ENCODE data around the gene SIAH1. TPM values are rescaled to one million over a fixed set of nuclear protein-coding genes. Genes with fewer than 3 reads are reported as not detected.
"Not testable (repeated sequence)": the region's sequence is repeated elsewhere in the genome, so short reads cannot be mapped to it uniquely, and the experiment has no call there.

The SIAH1 gene
- total RNA-seq, 4 donors from 2014 or later = 26.2 to 44.3 (median 31.6) TPM

DNA sequence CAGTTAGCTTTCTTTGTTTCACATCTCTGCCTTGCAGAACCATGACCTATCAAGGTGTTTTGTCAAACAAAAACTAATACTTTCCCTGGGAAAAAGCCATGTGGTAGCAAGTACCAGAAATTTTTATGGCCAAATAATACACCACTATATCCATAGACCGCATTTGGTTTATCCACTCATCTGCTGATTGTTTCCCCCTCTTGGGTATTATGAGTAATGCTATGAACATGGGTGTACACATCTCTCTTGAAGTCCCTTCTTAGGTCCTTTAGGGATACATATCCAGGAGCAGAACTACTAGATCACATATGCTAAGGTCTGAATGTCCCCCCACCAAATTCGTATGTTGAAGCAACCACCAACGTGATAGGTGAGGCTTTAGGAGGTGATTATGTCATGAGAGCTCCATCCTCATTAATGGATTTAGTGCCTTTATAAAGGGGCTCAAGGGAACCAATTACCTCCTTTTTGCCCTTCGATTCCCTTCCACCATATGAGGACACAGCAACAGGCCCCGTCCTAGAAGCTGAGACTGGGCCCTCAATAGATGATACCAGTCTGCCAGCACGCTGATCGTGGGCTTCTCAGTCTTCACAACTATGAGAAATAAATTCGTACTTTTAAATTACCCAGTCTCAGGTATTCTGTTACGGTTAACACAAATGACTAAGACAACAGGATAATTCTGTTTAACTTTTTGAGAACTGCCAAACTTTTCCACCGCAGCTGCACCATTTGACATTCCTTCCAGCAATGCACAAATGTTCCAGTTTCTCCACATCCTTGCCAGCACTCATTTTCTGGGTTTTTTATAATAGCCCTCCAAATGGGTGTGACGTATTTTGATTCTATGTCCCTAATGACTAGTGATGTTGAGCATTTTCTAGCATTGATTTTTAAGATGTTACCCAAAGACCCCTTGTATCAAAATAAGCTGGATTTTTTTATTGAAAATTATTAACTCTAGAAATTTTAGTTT, 30.0 kb downstream of the SIAH1 start:
- no peak for DNase-seq (ENCODE audit: low spot score in 2 of 2)
- Histone ChIP-seq H3K9me3 (no peaks in the 10 kb centered on the region), H3K36me3 (peaks cover 46% of the 10 kb centered on the region), H3K4me1 (peaks cover 8% of the 10 kb centered on the region), H3K4me3 (no peak overlapping the region), H3K27ac (no peak overlapping the region), H3K27me3 (no peaks in the 10 kb centered on the region)
- TF ChIP-seq, protein P1, sequence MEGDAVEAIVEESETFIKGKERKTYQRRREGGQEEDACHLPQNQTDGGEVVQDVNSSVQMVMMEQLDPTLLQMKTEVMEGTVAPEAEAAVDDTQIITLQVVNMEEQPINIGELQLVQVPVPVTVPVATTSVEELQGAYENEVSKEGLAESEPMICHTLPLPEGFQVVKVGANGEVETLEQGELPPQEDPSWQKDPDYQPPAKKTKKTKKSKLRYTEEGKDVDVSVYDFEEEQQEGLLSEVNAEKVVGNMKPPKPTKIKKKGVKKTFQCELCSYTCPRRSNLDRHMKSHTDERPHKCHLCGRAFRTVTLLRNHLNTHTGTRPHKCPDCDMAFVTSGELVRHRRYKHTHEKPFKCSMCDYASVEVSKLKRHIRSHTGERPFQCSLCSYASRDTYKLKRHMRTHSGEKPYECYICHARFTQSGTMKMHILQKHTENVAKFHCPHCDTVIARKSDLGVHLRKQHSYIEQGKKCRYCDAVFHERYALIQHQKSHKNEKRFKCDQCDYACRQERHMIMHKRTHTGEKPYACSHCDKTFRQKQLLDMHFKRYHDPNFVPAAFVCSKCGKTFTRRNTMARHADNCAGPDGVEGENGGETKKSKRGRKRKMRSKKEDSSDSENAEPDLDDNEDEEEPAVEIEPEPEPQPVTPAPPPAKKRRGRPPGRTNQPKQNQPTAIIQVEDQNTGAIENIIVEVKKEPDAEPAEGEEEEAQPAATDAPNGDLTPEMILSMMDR (IDR thresholded peaks at IDR 0.05) = no peak
- TF ChIP-seq POLR2A (IDR thresholded peaks at IDR 0.05) (no peak), EP300 (IDR thresholded peaks at IDR 0.05) (no peak), POLR2AphosphoS5 (IDR thresholded peaks at IDR 0.05) (no peak)
- 81% methylated on average over 11 of the region's 11 CpGs for WGBS

DNA sequence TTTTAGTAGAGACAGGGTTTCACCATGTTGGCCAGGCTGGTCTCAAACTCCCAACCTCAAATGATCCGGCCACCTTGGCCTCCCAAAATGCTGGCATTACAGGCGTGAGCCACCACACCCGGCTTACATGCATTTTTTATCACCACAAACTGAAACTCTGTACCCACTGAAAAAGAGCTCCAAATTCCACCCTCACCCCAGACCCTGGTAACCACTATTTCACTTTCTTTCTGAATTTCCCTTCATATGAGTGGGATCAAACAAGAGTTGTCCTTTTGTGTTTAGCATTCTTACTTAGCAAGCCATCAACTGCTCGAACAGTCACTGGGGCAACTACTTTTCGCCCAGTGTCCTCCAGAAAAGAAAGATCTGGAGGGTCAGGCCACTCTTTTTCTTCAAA, 30.8 kb downstream of the SIAH1 start:
- peaks cover 52% of the 10 kb centered on the region for H3K36me3 ChIP-seq
- not testable (repeated sequence) for H3K4me3 ChIP-seq; H3K27me3 ChIP-seq; DNase-seq (ENCODE audit: low spot score in 2 of 2); H3K9me3 ChIP-seq; H3K27ac ChIP-seq; H3K4me1 ChIP-seq
- WGBS = 95% methylated on average over 5 of the region's 5 CpGs

DNA sequence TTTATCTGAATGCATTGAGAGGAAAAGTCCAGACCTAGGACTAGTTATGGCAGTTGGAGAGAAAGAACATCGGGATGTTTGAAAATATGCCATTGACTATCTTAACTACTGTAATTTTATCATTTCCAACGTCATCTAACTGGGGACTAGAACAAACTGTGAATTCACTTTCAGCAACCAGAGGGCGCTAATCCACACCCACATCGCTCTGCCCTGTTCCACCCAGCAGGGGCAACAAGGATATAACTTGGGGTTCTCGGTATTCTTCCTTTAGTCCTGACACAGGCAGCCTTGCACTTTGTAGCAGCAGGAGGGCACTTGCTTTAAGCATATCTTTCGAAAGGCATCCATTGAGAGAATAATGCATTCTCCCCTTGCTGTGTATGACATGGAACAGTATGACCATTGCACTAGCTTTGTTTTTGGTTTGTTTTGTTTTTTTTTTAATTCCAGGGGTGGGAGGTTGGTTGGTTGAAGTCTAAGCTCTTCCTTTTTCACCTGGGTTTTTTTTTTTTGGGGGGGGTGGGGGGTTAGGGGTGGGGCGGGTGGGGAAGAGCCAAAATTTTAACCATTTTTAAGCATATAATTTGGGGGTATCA, 31.5 kb downstream of the SIAH1 start:
- H3K36me3 ChIP-seq = peaks cover 52% of the 10 kb centered on the region
- H3K27ac ChIP-seq = no peak overlapping the region
- H3K27me3 ChIP-seq = no peaks in the 10 kb centered on the region
- DNase-seq (ENCODE audit: low spot score in 2 of 2) = no peak
- H3K4me1 ChIP-seq = peaks cover 8% of the 10 kb centered on the region
- no peak for TF ChIP-seq POLR2AphosphoS5 (IDR thresholded peaks at IDR 0.05)
- TF ChIP-seq, protein P1 (IDR thresholded peaks at IDR 0.05) = peak; percentile 82 to 92
- WGBS = 28% methylated on average over 7 of the region's 7 CpGs
- no peak overlapping the region for H3K4me3 ChIP-seq
- no peaks in the 10 kb centered on the region for H3K9me3 ChIP-seq

DNA sequence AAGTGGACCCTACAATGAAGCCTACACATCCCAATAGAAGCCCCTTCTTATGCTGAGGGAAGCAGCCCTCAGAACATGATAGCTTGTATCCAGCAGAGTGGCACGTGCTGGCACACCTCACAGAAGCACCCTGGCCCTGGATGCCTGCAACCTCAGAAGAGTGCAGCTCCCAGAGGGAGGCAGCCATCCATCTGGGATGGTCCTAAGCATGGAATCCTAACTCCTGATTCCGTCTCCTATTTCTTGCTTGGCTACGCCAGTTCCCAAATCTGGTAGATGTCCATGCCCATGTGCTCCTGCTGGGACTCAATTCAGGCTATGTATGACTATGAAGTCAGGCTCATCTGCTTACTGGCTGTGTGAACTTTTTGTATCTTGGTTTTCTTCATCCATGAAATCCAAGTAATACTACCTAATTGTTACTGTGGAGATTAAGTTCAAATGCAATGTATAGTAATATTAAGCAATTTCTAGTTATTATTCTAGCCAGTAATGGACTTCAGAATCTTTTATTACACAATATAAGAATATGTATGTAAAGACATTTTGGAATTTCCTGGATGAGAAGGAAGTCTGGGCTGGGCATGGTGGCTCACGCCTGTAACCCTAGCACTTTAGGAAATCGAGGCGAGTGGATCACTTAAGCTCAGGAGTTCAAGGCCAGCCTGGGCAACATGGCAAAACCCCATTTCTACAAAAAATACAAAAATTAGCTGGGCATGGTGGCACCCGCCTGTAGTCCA, 32.4 kb downstream of the SIAH1 start:
- WGBS = 80% methylated on average over 7 of the region's 7 CpGs
- Histone ChIP-seq H3K4me1 (peaks cover 8% of the 10 kb centered on the region), H3K36me3 (peaks cover 56% of the 10 kb centered on the region), H3K4me3 (no peak overlapping the region), H3K27me3 (no peaks in the 10 kb centered on the region), H3K9me3 (no peaks in the 10 kb centered on the region), H3K27ac (no peak overlapping the region)
- no peak for DNase-seq (ENCODE audit: low spot score in 2 of 2)
- no peak for TF ChIP-seq POLR2AphosphoS5 (IDR thresholded peaks at IDR 0.05)
- TF ChIP-seq, protein P1 (IDR thresholded peaks at IDR 0.05) = no peak
- no peak for TF ChIP-seq POLR2A (IDR thresholded peaks at IDR 0.05)
- TF ChIP-seq EP300 (IDR thresholded peaks at IDR 0.05) = no peak

DNA sequence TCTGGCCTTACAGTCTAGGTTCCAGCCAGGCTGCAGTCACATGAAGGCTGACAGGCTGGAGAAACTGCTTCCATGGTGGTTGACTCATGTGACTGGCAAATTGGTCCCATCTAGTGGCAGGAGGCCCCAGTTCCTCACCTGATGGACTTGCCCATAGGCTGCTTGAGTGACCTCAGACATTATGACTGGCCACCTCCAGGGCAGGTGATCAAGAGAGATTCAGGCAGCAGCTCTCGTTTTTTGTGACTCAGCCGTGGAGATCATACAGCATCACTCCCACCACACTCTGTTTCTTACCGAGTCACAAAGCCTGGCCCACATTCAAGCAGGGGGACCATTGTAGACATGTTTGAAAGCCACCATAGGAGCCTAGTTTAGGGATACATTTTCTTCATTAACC, 34.5 kb downstream of the SIAH1 start:
- Histone ChIP-seq H3K4me1 (peaks cover 8% of the 10 kb centered on the region), H3K9me3 (no peaks in the 10 kb centered on the region), H3K36me3 (peaks cover 67% of the 10 kb centered on the region), H3K4me3 (no peak overlapping the region), H3K27ac (no peak overlapping the region), H3K27me3 (no peaks in the 10 kb centered on the region)
- no peak for TF ChIP-seq POLR2AphosphoS5 (IDR thresholded peaks at IDR 0.05)
- no peak for TF ChIP-seq POLR2A (IDR thresholded peaks at IDR 0.05)
- TF ChIP-seq EP300 (IDR thresholded peaks at IDR 0.05) = no peak
- TF ChIP-seq, protein P1 (IDR thresholded peaks at IDR 0.05) = no peak
- 63% methylated on average over 3 of the region's 3 CpGs for WGBS
- DNase-seq (ENCODE audit: low spot score in 2 of 2) = no peak
